GM12864 (cell line): ENCODE data around the gene OR12D1.
A peak's percentile ranks its signal among the peaks of the same experiment; 100 is the strongest.

Experiments
- DNase-seq: peaks from one replicate; pipeline ENCODE4 v3.0.0-alpha.2; 2011; ENCODE audit warnings: low read depth
- H3K4me3 ChIP-seq: 2 replicates; pipeline ENCODE4 v1.5.1; 2011; ENCODE audit warnings: mild to moderate bottlenecking, low read depth, low read length, control low read depth
- CTCF ChIP-seq: IDR thresholded peaks from 2 replicates; pipeline ENCODE4 v1.5.1; 2011; ENCODE audit warnings: low read depth, mild to moderate bottlenecking, moderate library complexity, low read length, control low read depth, inconsistent platforms; ENCODE audit errors: missing control alignments

The OR12D1 gene

GRCh38 chr6:29414588-29414987, at the start of gene OR12D1:
TSS of gene OR12D1 (plus strand) at chr6:29414928.
- DNase-seq: no peak
- no peak within 1 kb of the TSS for H3K4me3 ChIP-seq
- no peak for TF ChIP-seq CTCF

DNA sequence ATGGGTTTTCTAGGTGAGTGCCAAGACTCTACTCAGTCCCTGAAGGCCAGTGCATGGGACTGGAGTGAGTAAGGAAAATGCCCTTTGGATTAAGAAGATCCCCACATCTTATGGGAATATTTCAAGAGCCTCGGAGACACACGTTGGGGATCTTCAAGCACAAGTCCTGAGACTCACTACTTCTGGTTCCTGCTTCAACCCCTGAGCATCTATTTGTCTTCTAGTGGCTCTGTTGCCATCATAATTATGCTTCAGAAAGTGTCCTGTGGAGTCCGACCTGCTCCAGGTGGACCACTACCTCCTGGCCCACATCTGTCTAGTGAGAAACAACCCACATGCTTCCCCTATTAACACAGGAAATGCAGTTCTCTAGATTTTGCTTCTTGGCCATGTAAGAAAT, 46.0 kb upstream of the OR12D1 start, which contains the start of gene OR5V1:
Gene OR5V1 (minus strand): TSS at position 101 of the 400 bp plus-strand sequence. CDS start 12,670 bp downstream, outside the sequence.
- TF ChIP-seq CTCF: no peak
- no peak for DNase-seq
- no peak within 1 kb of the TSS for H3K4me3 ChIP-seq

DNA sequence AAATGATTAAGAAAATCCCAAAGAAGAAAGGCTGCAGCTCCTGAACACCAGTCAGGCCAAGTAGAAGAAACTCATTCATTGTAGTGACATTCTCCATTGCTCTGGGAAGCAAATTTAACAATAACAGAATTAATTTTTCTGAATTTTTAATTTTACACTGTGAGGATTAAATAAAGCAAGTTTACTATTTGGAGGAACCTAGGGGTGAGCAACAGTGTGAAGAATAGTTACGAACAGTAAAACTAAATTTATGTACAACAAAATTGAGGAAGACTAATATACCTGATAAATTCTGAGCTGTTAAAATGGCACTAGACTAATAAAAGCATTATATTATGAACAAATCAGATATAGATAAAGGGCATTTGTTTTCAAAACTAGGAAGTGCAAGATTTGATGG, 39.5 kb upstream of the OR12D1 start, which contains the start of gene OR12D3:
Gene OR12D3 (minus strand): TSS at position 101 of the 400 bp plus-strand sequence. CDS start 4 bp downstream, at position 97.
- no peak for DNase-seq
- no peak for TF ChIP-seq CTCF
- no peak within 1 kb of the TSS for H3K4me3 ChIP-seq

DNA sequence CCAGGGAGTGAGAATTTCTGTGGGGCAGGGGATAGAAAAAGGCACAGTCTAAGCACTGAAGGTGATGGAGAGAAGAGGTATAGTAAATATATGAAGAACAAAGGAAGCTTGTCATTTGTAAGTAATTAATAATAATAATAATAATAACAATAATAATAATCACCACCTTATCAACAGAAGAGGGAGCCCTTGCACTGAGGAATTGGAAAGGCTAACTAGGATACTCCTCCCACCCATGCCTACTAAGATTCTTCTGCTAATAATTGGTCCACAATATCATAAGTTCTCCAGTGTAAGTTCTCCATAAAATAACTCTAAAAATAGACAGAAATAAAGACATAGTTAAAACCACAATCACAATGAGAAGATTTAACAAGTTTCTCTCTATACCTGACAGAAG, 38.7 kb upstream of the OR12D1 start:
- H3K4me3 ChIP-seq: no peak overlapping the region
- DNase-seq: no peak
- TF ChIP-seq CTCF: peak; percentile 17

DNA sequence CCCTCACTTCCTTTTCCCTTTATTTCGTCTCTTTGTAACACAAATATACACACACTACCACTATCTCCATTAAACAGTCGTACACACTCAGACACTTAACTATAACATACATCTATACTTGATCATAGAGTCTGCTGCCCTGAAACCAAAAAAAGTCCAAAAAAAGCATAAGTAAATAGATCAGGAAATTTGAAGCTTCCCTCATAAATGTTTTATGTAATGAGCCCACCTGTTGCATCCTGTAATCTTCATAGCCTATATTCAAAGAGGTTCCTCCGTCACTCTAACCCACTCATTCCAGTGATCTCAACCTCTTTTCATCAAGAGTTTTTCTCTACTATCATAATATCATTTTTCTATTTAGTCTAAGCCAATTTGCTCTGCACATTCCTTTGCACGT, 26.2 kb upstream of the OR12D1 start:
- no peak overlapping the region for H3K4me3 ChIP-seq
- no peak for DNase-seq
- TF ChIP-seq CTCF: no peak

- H3K4me3 ChIP-seq: no peak within 1 kb of the TSS
- TF ChIP-seq CTCF: no peak
- DNase-seq: no peak
Observed at GRCh38 chr6:29395331-29395730, 19.4 kb upstream of the OR12D1 start, which contains the start of gene OR12D2. TSS of gene OR12D2 (plus strand) at chr6:29395631. CDS start at chr6:29396700, 1,069 bp downstream.

DNA sequence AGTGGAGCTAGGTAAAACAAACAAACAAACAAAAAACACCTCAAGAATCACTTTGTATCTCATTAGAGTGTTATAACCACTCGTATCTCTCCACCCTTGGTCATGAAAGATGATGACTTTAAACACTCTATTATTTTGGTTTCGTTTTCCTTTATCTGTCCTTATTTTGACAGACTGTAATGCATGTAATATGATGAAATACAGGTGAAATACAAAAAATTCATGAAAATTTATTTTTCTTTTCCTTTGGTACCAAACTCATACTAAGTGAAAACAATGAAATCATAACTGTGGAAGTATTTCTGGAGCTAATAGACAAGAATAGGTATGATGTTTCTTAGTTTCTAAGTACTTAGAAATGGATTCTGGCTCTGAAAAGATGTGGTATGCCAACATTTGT, 15.2 kb upstream of the OR12D1 start:
- DNase-seq: no peak
- TF ChIP-seq CTCF: no peak
- no peak overlapping the region for H3K4me3 ChIP-seq
